Measurements from ENCODE around the gene PLCH2.

GRCh38 chr1:2544875-2545640 is 69.0 kb downstream of the PLCH2 start:
- TF ChIP-seq CTCF (IDR thresholded peaks at IDR 0.05; ENCODE audit: insufficient read depth, low read length, poor library complexity, severe bottlenecking) (no peak), EZH2phosphoT487 (conservative IDR thresholded peaks at IDR 0.05; ENCODE audit: low read length) (no peak)
